OCI-LY3 (cell line): ENCODE measurements around the gene PRDM16.

ENCODE experiments used
- H2AFZ ChIP-seq: fragments of 200-600, 300-600 bp; shearing (Covaris generic); 2 replicates; pipeline ENCODE4 v1.6.0; 2014; ENCODE audit warnings: antibody characterized with exemption, low read depth, low read length
- H3K27ac ChIP-seq: fragments of 200-600, 300-600 bp; sonication (generic); 2 replicates; pipeline ENCODE4 v1.5.1; 2014; ENCODE audit warnings: mild to moderate bottlenecking, low read length, moderate library complexity, mixed read lengths
- H3K27me3 ChIP-seq: fragments of 200-600, 300-600 bp; sonication (generic); 2 replicates; pipeline ENCODE4 v1.6.1; 2014; ENCODE audit warnings: low read depth, low read length, mixed read lengths
- H3K36me3 ChIP-seq: fragments of 200-600, 300-600 bp; sonication (generic); replicated peaks from 2 replicates; pipeline ENCODE3; 2014; ENCODE audit warnings: low read depth, low read length, mixed read lengths
- H3K4me1 ChIP-seq: fragments of 300-600, 200-600 bp; sonication (generic); 2 replicates; pipeline ENCODE4 v1.6.1; 2014; ENCODE audit warnings: low read length, mixed read lengths
- H3K4me2 ChIP-seq: fragments of 200-600, 300-600 bp; sonication (generic); 2 replicates; pipeline ENCODE4 v1.6.1; 2014; ENCODE audit warnings: low read length, mixed read lengths
- H3K4me3 ChIP-seq: fragments of 300-600, 200-600 bp; sonication (generic); 2 replicates; pipeline ENCODE4 v1.5.1; 2014; ENCODE audit warnings: antibody characterized with exemption, mild to moderate bottlenecking, low read length, moderate library complexity
- H3K79me2 ChIP-seq: fragments of 300-600, 200-600 bp; shearing (Covaris generic); 2 replicates; pipeline ENCODE4 v1.6.1; 2014; ENCODE audit warnings: mild to moderate bottlenecking, low read length, mixed read lengths
- H3K9ac ChIP-seq: fragments of 300-600, 200-600 bp; shearing (Covaris generic); 2 replicates; pipeline ENCODE4 v1.6.0; 2014; ENCODE audit warnings: mild to moderate bottlenecking, low read length, moderate library complexity
- H3K9me3 ChIP-seq: fragments of 200-600, 300-600 bp; shearing (Covaris generic); 2 replicates; pipeline ENCODE4 v1.6.1; 2014; ENCODE audit warnings: low read length, mixed read lengths; ENCODE audit not compliant: insufficient read depth
- H4K20me1 ChIP-seq: fragments of 200-600, 300-600 bp; sonication (generic); 2 replicates; pipeline ENCODE4 v1.6.1; 2016; ENCODE audit warnings: low read length, mixed read lengths; ENCODE audit not compliant: insufficient read depth
- EZH2phosphoT487 ChIP-seq: fragments of 200-600 bp; shearing (Covaris generic); IDR thresholded peaks from 2 replicates; pipeline ENCODE4 v1.6.1; 2018; ENCODE audit warnings: antibody characterized with exemption, mixed run types, low read depth
- TF ChIP-seq, protein P1 (sequence below): fragments of 200-600, 300-600 bp; sonication (generic); IDR thresholded peaks from 2 replicates; pipeline ENCODE4 v1.5.1; 2014; ENCODE audit warnings: antibody characterized with exemption, low read length, low read depth

Gene PRDM16

DNA sequence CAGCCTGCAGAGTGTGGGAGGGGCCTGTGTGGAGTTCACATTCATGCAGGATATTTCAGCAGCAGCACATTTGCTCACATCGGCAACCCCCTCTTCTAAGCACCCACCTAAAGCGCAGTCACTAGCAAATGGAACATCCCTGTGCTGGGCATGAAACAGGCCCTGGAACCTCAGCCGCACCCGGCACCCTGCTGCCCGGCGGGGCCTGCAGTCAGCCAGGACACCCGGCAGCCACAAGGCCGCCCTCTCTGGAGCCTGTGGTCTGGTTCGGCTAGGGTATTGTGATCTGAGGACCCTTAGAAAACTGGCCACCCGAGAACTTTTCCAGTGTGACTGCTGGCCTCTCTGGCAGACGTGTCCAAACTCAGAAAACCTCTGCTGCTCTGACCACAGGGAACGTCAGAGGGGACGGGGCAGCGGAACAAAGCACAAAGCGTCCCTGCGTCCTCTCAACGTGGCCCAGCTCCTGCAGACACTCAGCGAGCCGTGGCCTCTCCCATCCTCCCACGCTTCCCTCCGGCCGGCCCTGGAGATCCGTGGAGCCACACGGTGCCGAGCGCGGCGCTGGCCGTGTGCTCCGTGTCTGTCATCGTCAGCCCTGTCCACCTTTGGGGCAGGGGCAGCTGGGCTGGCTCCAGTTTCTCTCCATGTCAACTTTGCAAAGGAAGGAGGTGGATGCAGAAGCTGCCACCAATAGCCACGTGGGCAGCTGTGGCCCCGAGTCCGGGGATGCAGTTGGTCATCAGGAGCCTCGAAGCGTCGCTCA is 209.6 kb downstream of the PRDM16 start:
- TF ChIP-seq, protein P1, sequence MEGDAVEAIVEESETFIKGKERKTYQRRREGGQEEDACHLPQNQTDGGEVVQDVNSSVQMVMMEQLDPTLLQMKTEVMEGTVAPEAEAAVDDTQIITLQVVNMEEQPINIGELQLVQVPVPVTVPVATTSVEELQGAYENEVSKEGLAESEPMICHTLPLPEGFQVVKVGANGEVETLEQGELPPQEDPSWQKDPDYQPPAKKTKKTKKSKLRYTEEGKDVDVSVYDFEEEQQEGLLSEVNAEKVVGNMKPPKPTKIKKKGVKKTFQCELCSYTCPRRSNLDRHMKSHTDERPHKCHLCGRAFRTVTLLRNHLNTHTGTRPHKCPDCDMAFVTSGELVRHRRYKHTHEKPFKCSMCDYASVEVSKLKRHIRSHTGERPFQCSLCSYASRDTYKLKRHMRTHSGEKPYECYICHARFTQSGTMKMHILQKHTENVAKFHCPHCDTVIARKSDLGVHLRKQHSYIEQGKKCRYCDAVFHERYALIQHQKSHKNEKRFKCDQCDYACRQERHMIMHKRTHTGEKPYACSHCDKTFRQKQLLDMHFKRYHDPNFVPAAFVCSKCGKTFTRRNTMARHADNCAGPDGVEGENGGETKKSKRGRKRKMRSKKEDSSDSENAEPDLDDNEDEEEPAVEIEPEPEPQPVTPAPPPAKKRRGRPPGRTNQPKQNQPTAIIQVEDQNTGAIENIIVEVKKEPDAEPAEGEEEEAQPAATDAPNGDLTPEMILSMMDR: no peak
- no peak for TF ChIP-seq EZH2phosphoT487
- Histone ChIP-seq H3K79me2 (no peaks in the 10 kb centered on the region), H3K9ac (no peak overlapping the region), H3K27me3 (no peaks in the 10 kb centered on the region), H3K27ac (no peak overlapping the region), H3K4me3 (no peak overlapping the region), H2AFZ (no peak overlapping the region), H3K9me3 (no peaks in the 10 kb centered on the region), H3K4me1 (no peaks in the 10 kb centered on the region), H4K20me1 (no peaks in the 10 kb centered on the region), H3K4me2 (no peak overlapping the region), H3K36me3 (no peaks in the 10 kb centered on the region)

DNA sequence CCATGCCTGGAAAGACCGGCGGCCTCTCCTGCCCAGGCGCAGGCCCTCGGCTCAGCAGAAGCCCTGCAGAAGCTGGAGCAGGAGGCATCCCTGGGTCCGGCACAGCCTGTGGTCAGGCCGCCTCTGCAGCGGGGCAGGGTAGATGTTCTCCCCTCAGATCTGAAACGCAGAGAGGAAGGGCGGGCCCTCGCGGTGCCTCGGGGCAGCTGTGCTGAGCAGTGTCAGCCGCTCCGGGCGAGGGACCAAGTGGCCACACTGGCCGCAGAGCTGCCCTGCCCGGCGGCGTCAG is 210.1 kb downstream of the PRDM16 start:
- Histone ChIP-seq H3K4me2 (no peak overlapping the region), H2AFZ (no peak overlapping the region), H4K20me1 (no peaks in the 10 kb centered on the region), H3K36me3 (no peaks in the 10 kb centered on the region), H3K4me3 (no peak overlapping the region), H3K4me1 (no peaks in the 10 kb centered on the region), H3K79me2 (no peaks in the 10 kb centered on the region), H3K9ac (no peak overlapping the region), H3K27ac (no peak overlapping the region), H3K27me3 (no peaks in the 10 kb centered on the region), H3K9me3 (no peaks in the 10 kb centered on the region)
- no peak for TF ChIP-seq EZH2phosphoT487
- TF ChIP-seq, protein P1: no peak

DNA sequence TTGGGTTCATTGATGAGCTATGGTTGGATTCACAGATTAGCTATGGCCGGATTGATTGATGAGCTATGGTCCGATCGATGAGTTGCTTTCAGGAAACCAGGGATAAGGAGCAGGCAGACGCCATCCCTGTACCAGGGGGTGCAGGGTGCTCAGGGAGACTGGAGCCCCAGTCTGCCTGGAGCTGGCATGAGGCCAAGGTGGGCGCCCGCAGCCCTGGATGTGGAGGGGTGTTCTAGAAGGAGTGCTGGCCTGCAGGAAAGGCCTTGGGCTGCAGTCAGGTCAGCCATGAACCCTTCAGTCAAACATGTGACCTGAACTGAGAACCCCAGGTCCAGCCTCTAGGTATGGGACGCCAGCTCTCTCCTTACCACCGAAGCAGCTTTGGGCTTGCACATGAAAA is 212.7 kb downstream of the PRDM16 start:
- no peaks in the 10 kb centered on the region for H3K79me2 ChIP-seq
- H3K27ac ChIP-seq: no peak overlapping the region
- H3K4me1 ChIP-seq: no peaks in the 10 kb centered on the region
- no peak overlapping the region for H2AFZ ChIP-seq
- H3K4me3 ChIP-seq: no peak overlapping the region
- H3K9me3 ChIP-seq: no peaks in the 10 kb centered on the region
- no peaks in the 10 kb centered on the region for H3K36me3 ChIP-seq
- no peaks in the 10 kb centered on the region for H4K20me1 ChIP-seq
- no peak overlapping the region for H3K4me2 ChIP-seq
- TF ChIP-seq EZH2phosphoT487: no peak
- TF ChIP-seq, protein P1: no peak
- H3K9ac ChIP-seq: no peak overlapping the region
- H3K27me3 ChIP-seq: no peaks in the 10 kb centered on the region

DNA sequence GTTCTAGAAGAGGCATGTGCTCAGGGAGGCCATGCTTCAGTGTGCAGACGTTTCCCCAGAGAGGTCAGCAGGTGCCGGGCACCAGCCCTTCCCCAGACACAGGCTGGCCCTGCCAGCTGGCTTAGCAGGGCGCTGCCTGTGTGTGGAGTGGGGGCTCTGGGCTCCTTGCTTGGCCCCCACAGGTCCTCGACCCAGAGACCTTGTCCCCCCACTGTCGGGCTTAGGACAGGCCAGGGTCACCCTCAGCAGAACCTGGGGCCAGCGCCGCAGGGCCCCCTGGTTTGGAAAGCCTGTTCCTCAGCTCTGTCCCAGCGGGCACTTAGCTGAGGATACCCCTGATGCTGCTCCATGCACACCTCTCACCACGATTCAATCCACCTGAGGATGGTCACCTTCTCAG is 213.2 kb downstream of the PRDM16 start:
- no peaks in the 10 kb centered on the region for H3K79me2 ChIP-seq
- no peak overlapping the region for H3K4me3 ChIP-seq
- H3K9ac ChIP-seq: no peak overlapping the region
- no peaks in the 10 kb centered on the region for H4K20me1 ChIP-seq
- TF ChIP-seq, protein P1: no peak
- TF ChIP-seq EZH2phosphoT487: no peak
- no peak overlapping the region for H3K4me2 ChIP-seq
- H2AFZ ChIP-seq: no peak overlapping the region
- H3K27ac ChIP-seq: no peak overlapping the region
- no peaks in the 10 kb centered on the region for H3K9me3 ChIP-seq
- H3K36me3 ChIP-seq: no peaks in the 10 kb centered on the region
- H3K4me1 ChIP-seq: no peaks in the 10 kb centered on the region
- H3K27me3 ChIP-seq: no peaks in the 10 kb centered on the region
